ENCODE measurements around the gene DIO1. TPM values are rescaled to one million over a fixed set of nuclear protein-coding genes. Genes with fewer than 3 reads are reported as not detected.

DIO1 gene
- total and polyA plus RNA-seq, 9 of the 15 experiments (the other 6 are each of a cell fraction or from before 2014, with no cell fraction given) = not detected

- H3K79me2 ChIP-seq (ENCODE audit: control insufficient read depth, insufficient read depth, low read length) = no peaks in the 10 kb centered on the region
- no TSS peak for BruUV-seq (replicated peaks)
- H2AFZ ChIP-seq (ENCODE audit: low read depth, low read length) = no peak overlapping the region
- FAIRE-seq = no peak
- H3K27ac ChIP-seq (ENCODE audit: extremely low read depth, low read depth, low read length) = no peak overlapping the region
- H3K9ac ChIP-seq (ENCODE audit: insufficient read depth in 1 of 2, low read depth in 2 of 2, low read length in 2 of 2) = no peak overlapping the region
- no peaks in the 10 kb centered on the region for H3K27me3 ChIP-seq (ENCODE audit: control insufficient read depth in 2 of 2, insufficient read depth in 2 of 2, low read length in 2 of 2)
- ChIA-PET CTCF (ENCODE audit: low intra/inter-chr PET ratio) (interaction anchor here (0.8 kb wide), 1 partner anchor 20 kb away, joined by 3 read pairs; no protein-coding TSS in a partner anchor), POLR2A (interaction anchor here (1.0 to 1.1 kb wide), 2 partner anchors 13 to 17 kb away, joined by 4 to 6 read pairs; no protein-coding TSS in a partner anchor)
- intact Hi-C loops (cut with micrococcal nuclease) = no loop called here
- in situ Hi-C loops (cut with MboI) = no loop called here
- H3K4me2 ChIP-seq (ENCODE audit: insufficient read depth, low read length) = no peak overlapping the region
- peaks cover 5% of the 10 kb centered on the region; the same call in 1 of the 2 replicates for H3K9me3 ChIP-seq (replicated peaks; ENCODE audit: control insufficient read depth, insufficient read depth, low read depth, low read length)
- no peak overlapping the region for H3K4me3 ChIP-seq
- DNase-seq (ENCODE audit: extremely low read depth in 1 of 4, low spot score in 3 of 4) = no peak
- peaks cover 52% of the 10 kb centered on the region for H3K36me3 ChIP-seq (ENCODE audit: control insufficient read depth, insufficient read depth, low read length)
- ATAC-seq = no peak; the same call in 1 of the 3 replicates
- H4K20me1 ChIP-seq (replicated peaks; ENCODE audit: control insufficient read depth, insufficient read depth, low read length) = no peaks in the 10 kb centered on the region
- 85% methylated on average over 2 of the region's 2 CpGs for WGBS (ENCODE audit: insufficient coverage, low coverage, missing lambda C conversion rate)
- no peaks in the 10 kb centered on the region; a peak in 1 of 5 replicates for H3K4me1 ChIP-seq (replicated peaks in 1 of 2; ENCODE audit: control insufficient read depth in 2 of 2, insufficient read depth in 2 of 2, low read length in 2 of 2)
- H3K9me1 ChIP-seq (ENCODE audit: control insufficient read depth, insufficient read depth, low read length) = no peaks in the 10 kb centered on the region
- no peak for TF ChIP-seq ZNF79 (CRISPR knock-in tag; IDR thresholded peaks at IDR 0.05; ENCODE audit: low read depth)
- TF ChIP-seq ZBTB34 (CRISPR knock-in tag; IDR thresholded peaks at IDR 0.05) = no peak
- TF ChIP-seq SUPT5H (IDR thresholded peaks at IDR 0.05) = no peak
- no peak for TF ChIP-seq ZFP91 (CRISPR knock-in tag; IDR thresholded peaks at IDR 0.05)
- TF ChIP-seq XRCC4 (IDR thresholded peaks at IDR 0.05; ENCODE audit: extremely low read depth, insufficient read depth, insufficient read length) = no peak
- no peak for TF ChIP-seq STAT6 (CRISPR knock-in tag; IDR thresholded peaks at IDR 0.05)
- TF ChIP-seq CREB5 (CRISPR knock-in tag; IDR thresholded peaks at IDR 0.05) = no peak
- TF ChIP-seq ZNF431 (CRISPR knock-in tag; IDR thresholded peaks at IDR 0.05) = no peak
- no peak for TF ChIP-seq TSHZ1 (CRISPR knock-in tag; IDR thresholded peaks at IDR 0.05)
These were observed 35.4 kb downstream of the DIO1 start for GRCh38 chr1:53929246-53929960.
